Endothelial cell of umbilical vein (primary cell): ENCODE measurements around the gene CAPNS2. TPM values are rescaled to one million over a fixed set of nuclear protein-coding genes. Genes with fewer than 3 reads are reported as not detected.
A peak's percentile ranks its signal among the peaks of the same experiment; 100 is the strongest.

Source experiments
- Bru-seq: library from RNA; stranded (reverse); fragments of 400-500 nt; gene quantifications from one replicate; lab custom pipeline; 2021; lab: Mats Ljungman, UMichigan
- BruChase-seq, 2 experiments: library from RNA; stranded (reverse); fragments of 400-500 nt; gene quantifications; one replicate each; lab custom pipeline; 2021; lab: Mats Ljungman, UMichigan
- BruUV-seq: library from RNA; stranded (reverse); fragments of 400-500 nt; replicated peaks from 2 replicates; lab custom pipeline; 2021; lab: Mats Ljungman, UMichigan
- CTCF ChIA-PET: fragments of 300-600, 350-600 bp; sonication (Branson Sonifier 250); formaldehyde crosslinking; loops from one replicate; lab custom pipeline; 2021; ENCODE audit warnings: antibody characterized with exemption, inconsistent platforms; lab: Charles Lee
- POLR2A ChIA-PET: fragments of 300-600, 350-600 bp; sonication (Branson Sonifier 250); formaldehyde crosslinking; loops from one replicate; lab custom pipeline; 2021; ENCODE audit warnings: antibody characterized with exemption, inconsistent platforms; lab: Charles Lee
- DNase-seq: peaks from one replicate; pipeline ENCODE4 v3.0.0-alpha.2; 2011; ENCODE audit warnings: low read depth, low spot score
- FAIRE-seq: peaks from 2 replicates; lab custom pipeline; 2011; peaks lifted over from hg19 to GRCh38; lab: Jason Lieb, UNC
- H2AFZ ChIP-seq: 2 replicates; pipeline ENCODE4 v1.6.0; 2012; ENCODE audit warnings: low read depth, low read length, control low read depth, inconsistent platforms
- H3K27ac ChIP-seq: 2 replicates; pipeline ENCODE4 v1.5.1; 2011; ENCODE audit warnings: low read depth, mild to moderate bottlenecking, control low read depth, low read length, moderate library complexity; ENCODE audit not compliant: insufficient read depth
- H3K27me3 ChIP-seq, 2 experiments: 2 replicates each; pipeline versions ENCODE4 v1.6.0 to v1.6.1; 2011; ENCODE audit warnings: low read length in 2 of 2, mixed read lengths in 1 of 2; ENCODE audit not compliant: control insufficient read depth in 2 of 2, insufficient read depth in 2 of 2
- H3K36me3 ChIP-seq, 2 experiments: 2 replicates in 1 of 2; 3 replicates in 1 of 2; pipeline ENCODE4 v1.5.1; 2011; ENCODE audit warnings: low read length in 2 of 2, mild to moderate bottlenecking in 1 of 2, moderate library complexity in 1 of 2; ENCODE audit not compliant: control insufficient read depth in 2 of 2, insufficient read depth in 2 of 2; ENCODE audit errors: extremely low read depth in 1 of 2
- H3K4me1 ChIP-seq: 3 replicates; pipeline ENCODE4 v1.5.1; 2011; ENCODE audit warnings: mild to moderate bottlenecking, low read length; ENCODE audit not compliant: control insufficient read depth, insufficient read depth; ENCODE audit errors: extremely low read depth
- H3K4me2 ChIP-seq: 2 replicates; pipeline ENCODE4 v1.6.1; 2011; ENCODE audit warnings: low read length, control low read depth, mixed read lengths; ENCODE audit not compliant: insufficient read depth
- H3K4me3 ChIP-seq, 3 experiments: fragments of 200-600 bp in 1 of 3; sonication (generic), shearing (Covaris generic) in 1 of 3; replicated peaks in 1 of 3; 2 replicates each; pipeline ENCODE4 v1.5.1; 2011 to 2016; ENCODE audit warnings: control low read depth in 3 of 3, low read length in 3 of 3, mild to moderate bottlenecking in 2 of 3, inconsistent platforms in 1 of 3, low read depth in 1 of 3, moderate library complexity in 1 of 3; ENCODE audit not compliant: insufficient read depth in 1 of 3
- H3K79me2 ChIP-seq: 2 replicates; pipeline ENCODE4 v1.6.0; 2012; ENCODE audit warnings: low read length, inconsistent platforms; ENCODE audit not compliant: control insufficient read depth, insufficient read depth
- H3K9ac ChIP-seq: replicated peaks from 2 replicates; pipeline ENCODE3; 2011; ENCODE audit warnings: low read length, control low read depth; ENCODE audit not compliant: insufficient read depth; ENCODE audit errors: extremely low read depth
- H3K9me1 ChIP-seq: replicated peaks from 3 replicates; pipeline ENCODE4 v1.6.0; 2011; ENCODE audit warnings: mild to moderate bottlenecking, low read length; ENCODE audit not compliant: control insufficient read depth, insufficient read depth; ENCODE audit errors: extremely low read depth
- H3K9me3 ChIP-seq: replicated peaks from 2 replicates; pipeline ENCODE4 v1.5.1; 2012; ENCODE audit warnings: low read length, inconsistent platforms; ENCODE audit not compliant: control insufficient read depth, insufficient read depth
- H4K20me1 ChIP-seq: replicated peaks from 2 replicates; pipeline ENCODE3; 2011; ENCODE audit warnings: mild to moderate bottlenecking, low read length; ENCODE audit not compliant: control insufficient read depth, insufficient read depth; ENCODE audit errors: extremely low read depth
- EZH2 ChIP-seq: IDR thresholded peaks from 2 replicates; pipeline ENCODE4 v1.6.1; 2012; ENCODE audit warnings: borderline replicate concordance, low read depth, mild to moderate bottlenecking, moderate library complexity, low read length, inconsistent platforms; ENCODE audit not compliant: severe bottlenecking
- FOS ChIP-seq: IDR thresholded peaks from 2 replicates; pipeline ENCODE4 v1.6.1; 2011; ENCODE audit warnings: mild to moderate bottlenecking, low read length, moderate library complexity, borderline replicate concordance; ENCODE audit not compliant: insufficient read depth
- GATA2 ChIP-seq: IDR thresholded peaks from 2 replicates; pipeline ENCODE4 v1.7.0; 2011; ENCODE audit warnings: low read depth, mild to moderate bottlenecking, moderate library complexity, mixed read lengths, low read length; ENCODE audit not compliant: insufficient read length, insufficient read depth
- JUN ChIP-seq: IDR thresholded peaks from 2 replicates; pipeline ENCODE4 v1.6.1; 2011; ENCODE audit warnings: borderline replicate concordance, low read depth; ENCODE audit not compliant: insufficient read length, insufficient read depth
- MYC ChIP-seq: IDR thresholded peaks from one replicate; pipeline ENCODE4 v1.6.1; 2011; ENCODE audit warnings: mild to moderate bottlenecking, low read depth, low read length
- POLR2A ChIP-seq: IDR thresholded peaks from 2 replicates; pipeline ENCODE4 v1.6.1; 2012; ENCODE audit warnings: low read depth, mild to moderate bottlenecking, control low read depth, low read length
- POLR2AphosphoS5 ChIP-seq: IDR thresholded peaks from 2 replicates; pipeline ENCODE4 v1.6.1; 2012; ENCODE audit warnings: low read depth, mild to moderate bottlenecking, control low read depth, low read length, moderate library complexity; ENCODE audit not compliant: insufficient read depth
- dilution Hi-C: fragments of 300-500 bp; cut with MboI; formaldehyde crosslinking; loops from one replicate; pipeline ENCODE4 v1.15.0; 2019; ENCODE audit warnings: low sequenced_read_pairs; ENCODE audit not compliant: extremely low pct_ligation_motif_present
- intact Hi-C: fragments of 100-400 bp; cut with micrococcal nuclease; formaldehyde crosslinking; loops from one replicate; pipeline ENCODE4 v1.10.0; 2022
- long read RNA-seq: library from polyadenylated mRNA; stranded (forward); transcript quantifications from one replicate; pipeline ENCODE4 v2.0.0, GENCODE V29; 2021
- polyA minus RNA-seq, 3 experiments: library from RNA; depleted of rRNA, polyadenylated mRNA; stranded (reverse); fragments of >200 nt; gene quantifications; 1 replicate in 1 of 3; 2 replicates in 2 of 3; pipeline ENCODE4 v1.2.3, GENCODE V29; 2011
- polyA plus RNA-seq, 4 experiments: library from polyadenylated mRNA; depleted of rRNA in 3 of 4; stranded (reverse) in 3 of 4; unstranded in 1 of 4; fragments of >200 nt; gene quantifications; 2 replicates each; pipeline versions ENCODE4 v1.2.1 to v1.2.3, GENCODE V29; 2011 to 2012; ENCODE audit warnings: missing spikeins in 1 of 4
- total RNA-seq: library from RNA; stranded (reverse); gene quantifications from 2 replicates; pipeline ENCODE4 v1.2.3, GENCODE V29; 2021
- TF ChIP-seq, protein P1 (sequence below), 2 donors: IDR thresholded peaks; 1 replicate in 1 of 2; 2 replicates in 1 of 2; pipeline ENCODE4 v1.5.1; 2011; ENCODE audit warnings: low read length in 2 of 2, mild to moderate bottlenecking in 2 of 2, moderate library complexity in 2 of 2, control low read depth in 1 of 2, inconsistent platforms in 1 of 2, low read depth in 1 of 2; ENCODE audit not compliant: insufficient read depth in 1 of 2; ENCODE audit errors: extremely low read depth in 1 of 2
- TF ChIP-seq, protein P2 (sequence below): IDR thresholded peaks from 2 replicates; pipeline ENCODE4 v1.6.1; 2011; ENCODE audit not compliant: insufficient read depth, insufficient read length

Gene CAPNS2
- total RNA-seq = 3.2 and 3.5 TPM in 2 replicates
- polyA plus RNA-seq = 1.4 TPM in 2 replicates
- 0.58 and 0.63 TPM in 2 replicates for polyA plus RNA-seq (2011; cell fraction: cytosol; rRNA removed)
- 14.1 and 15.5 TPM in 2 replicates for polyA plus RNA-seq (2011; cell fraction: nucleus; rRNA removed)
- 0.56 and 0.82 TPM in 2 replicates for polyA plus RNA-seq (2012)
- 8.1 and 14.5 TPM in 2 replicates for polyA minus RNA-seq
- not detected for polyA minus RNA-seq (2011; cell fraction: cytosol; rRNA and poly(A)+ RNA removed)
- 37.9 and 41.9 TPM in 2 replicates for polyA minus RNA-seq (2011; cell fraction: nucleus; rRNA and poly(A)+ RNA removed)
- percentile 88 among the genes with signal in this experiment for Bru-seq, nascent RNA
- BruChase-seq, experiment 1, labeled RNA remaining after a 6-hour chase = percentile 63 among the genes with signal in this experiment
- percentile 75 among the genes with signal in this experiment for BruChase-seq, experiment 2, labeled RNA remaining after a 2-hour chase
- long read RNA-seq = 0 reads

DNA sequence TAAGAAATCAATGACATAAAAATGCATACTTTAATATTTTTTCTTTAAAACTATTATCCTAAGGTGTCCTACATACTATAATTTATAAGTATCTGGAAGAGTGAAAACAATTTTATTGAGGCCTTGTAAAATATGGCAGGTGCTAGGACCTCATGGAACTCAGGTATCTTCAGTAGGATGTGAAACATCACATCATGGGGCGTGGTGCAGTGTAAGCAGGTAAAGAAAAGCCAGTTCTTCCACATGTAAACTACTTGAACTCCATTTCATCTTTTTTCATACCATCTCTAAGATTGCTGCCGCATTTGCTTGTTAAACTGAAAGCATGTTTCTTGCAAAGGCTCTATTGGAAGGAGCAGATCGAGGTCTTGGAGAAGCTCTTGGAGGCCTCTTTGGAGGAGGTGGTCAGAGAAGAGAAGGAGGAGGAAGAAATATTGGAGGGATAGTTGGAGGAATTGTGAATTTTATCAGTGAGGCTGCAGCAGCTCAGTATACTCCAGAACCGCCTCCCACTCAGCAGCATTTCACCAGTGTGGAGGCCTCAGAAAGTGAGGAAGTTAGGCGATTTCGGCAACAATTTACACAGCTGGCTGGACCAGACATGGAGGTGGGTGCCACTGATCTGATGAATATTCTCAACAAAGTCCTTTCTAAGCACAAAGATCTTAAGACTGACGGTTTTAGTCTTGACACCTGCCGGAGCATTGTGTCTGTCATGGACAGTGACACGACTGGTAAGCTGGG lies at the start of gene CAPNS2:
CAPNS2 (plus strand) TSS at position 253 of the 744 bp plus-strand sequence; CDS start at position 326, 73 bp downstream.
- no peak for DNase-seq
- Histone ChIP-seq H3K4me3 (no peak within 1 kb of the TSS), H3K79me2 (no peaks in the 10 kb centered on the region), H3K9ac (no peak within 1 kb of the TSS), H2AFZ (no peak within 1 kb of the TSS), H3K27ac (no peak within 1 kb of the TSS), H3K9me1 (no peaks in the 10 kb centered on the region), H3K4me2 (no peak within 1 kb of the TSS), H3K9me3 (no peaks in the 10 kb centered on the region), H3K27me3 (no peaks in the 10 kb centered on the region), H3K36me3 (peaks cover 7 to 13% of the 10 kb centered on the region in 2 experiments), H3K4me1 (peaks cover 71% of the 10 kb centered on the region), H4K20me1 (no peaks in the 10 kb centered on the region)
- intact Hi-C loops (loop anchor here (2.0 kb wide), 1 partner anchor 14 kb away; no protein-coding TSS in a partner anchor), dilution Hi-C loops (no loop called here)
- no TSS peak for BruUV-seq
- TF ChIP-seq EZH2 (no peak), GATA2 (no peak), MYC (no peak), POLR2A (no peak), FOS (no peak), POLR2AphosphoS5 (no peak), JUN (no peak)
- TF ChIP-seq, protein P1, sequence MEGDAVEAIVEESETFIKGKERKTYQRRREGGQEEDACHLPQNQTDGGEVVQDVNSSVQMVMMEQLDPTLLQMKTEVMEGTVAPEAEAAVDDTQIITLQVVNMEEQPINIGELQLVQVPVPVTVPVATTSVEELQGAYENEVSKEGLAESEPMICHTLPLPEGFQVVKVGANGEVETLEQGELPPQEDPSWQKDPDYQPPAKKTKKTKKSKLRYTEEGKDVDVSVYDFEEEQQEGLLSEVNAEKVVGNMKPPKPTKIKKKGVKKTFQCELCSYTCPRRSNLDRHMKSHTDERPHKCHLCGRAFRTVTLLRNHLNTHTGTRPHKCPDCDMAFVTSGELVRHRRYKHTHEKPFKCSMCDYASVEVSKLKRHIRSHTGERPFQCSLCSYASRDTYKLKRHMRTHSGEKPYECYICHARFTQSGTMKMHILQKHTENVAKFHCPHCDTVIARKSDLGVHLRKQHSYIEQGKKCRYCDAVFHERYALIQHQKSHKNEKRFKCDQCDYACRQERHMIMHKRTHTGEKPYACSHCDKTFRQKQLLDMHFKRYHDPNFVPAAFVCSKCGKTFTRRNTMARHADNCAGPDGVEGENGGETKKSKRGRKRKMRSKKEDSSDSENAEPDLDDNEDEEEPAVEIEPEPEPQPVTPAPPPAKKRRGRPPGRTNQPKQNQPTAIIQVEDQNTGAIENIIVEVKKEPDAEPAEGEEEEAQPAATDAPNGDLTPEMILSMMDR (IDR thresholded peaks at IDR 0.05; ENCODE audit: extremely low read depth in 1 of 2, insufficient read depth in 1 of 2, low read depth in 1 of 2, low read length in 2 of 2) = no peak
- TF ChIP-seq, protein P2, sequence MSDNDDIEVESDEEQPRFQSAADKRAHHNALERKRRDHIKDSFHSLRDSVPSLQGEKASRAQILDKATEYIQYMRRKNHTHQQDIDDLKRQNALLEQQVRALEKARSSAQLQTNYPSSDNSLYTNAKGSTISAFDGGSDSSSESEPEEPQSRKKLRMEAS = no peak
- FAIRE-seq = no peak
- ChIA-PET CTCF (interaction anchor here (1.2 to 1.4 kb wide), 3 partner anchors 8 to 135 kb away, joined by 4 to 9 read pairs (median 7); no protein-coding TSS in a partner anchor), POLR2A (no interaction called here)
